GDM1 (cell line): ENCODE results near the gene ADSS1.

Experiments
- DNase-seq: peaks from one replicate; lab custom pipeline; 2025; lab: John Stamatoyannopoulos, UW

Gene ADSS1

GRCh38 chr14:104700225-104700651, 23.8 kb upstream of the ADSS1 start:
- no peak for DNase-seq

- DNase-seq = no peak
These were observed 23.2 kb upstream of the ADSS1 start for GRCh38 chr14:104700747-104701217.

GRCh38 chr14:104701383-104702076, 22.5 kb upstream of the ADSS1 start:
- DNase-seq = no peak

GRCh38 chr14:104702106-104702505, 21.9 kb upstream of the ADSS1 start:
- DNase-seq = no peak

GRCh38 chr14:104702673-104703072, 21.4 kb upstream of the ADSS1 start:
- no peak for DNase-seq

GRCh38 chr14:104703269-104703668, 20.8 kb upstream of the ADSS1 start:
- no peak for DNase-seq

- DNase-seq = no peak
These were observed 19.8 kb upstream of the ADSS1 start for GRCh38 chr14:104704252-104704651.

- DNase-seq = no peak
These were observed 18.5 kb upstream of the ADSS1 start for GRCh38 chr14:104705340-104706047.

- no peak for DNase-seq
These were observed 17.1 kb upstream of the ADSS1 start for GRCh38 chr14:104706733-104707607.

GRCh38 chr14:104707608-104708595, 16.1 kb upstream of the ADSS1 start:
- no peak for DNase-seq

GRCh38 chr14:104708606-104709268, 15.3 kb upstream of the ADSS1 start:
- DNase-seq = peak; percentile 51

- DNase-seq = no peak
These were observed 14.5 kb upstream of the ADSS1 start for GRCh38 chr14:104709387-104710039.

GRCh38 chr14:104710071-104710735, 13.8 kb upstream of the ADSS1 start:
- no peak for DNase-seq

GRCh38 chr14:104712881-104713734, 10.9 kb upstream of the ADSS1 start:
- no peak for DNase-seq

GRCh38 chr14:104714066-104714465, 10.0 kb upstream of the ADSS1 start:
- DNase-seq = no peak

- no peak for DNase-seq
These were observed 9.3 kb upstream of the ADSS1 start for GRCh38 chr14:104714681-104715080.

- no peak for DNase-seq
These were observed 8.6 kb upstream of the ADSS1 start for GRCh38 chr14:104715416-104715815.

- DNase-seq = no peak
These were observed 8.2 kb upstream of the ADSS1 start for GRCh38 chr14:104715871-104716270.

- no peak for DNase-seq
These were observed 6.9 kb upstream of the ADSS1 start for GRCh38 chr14:104717137-104717536.
